HEK293 (cell line): ENCODE results near the gene CDCA5.

Experiments used
- CTCF ChIA-PET: fragments of 350-600 bp; formaldehyde crosslinking; extraction: SDS; loops from one replicate; lab custom pipeline; 2021; ENCODE audit warnings: antibody characterized with exemption; lab: Yijun Ruan, JAX
- POLR2A ChIA-PET: fragments of 300-600 bp; formaldehyde crosslinking; extraction: SDS; loops from one replicate; lab custom pipeline; 2020; ENCODE audit warnings: antibody characterized with exemption, inconsistent platforms; lab: Yijun Ruan, JAX
- H3K27ac ChIP-seq: fragments of 200-500 bp; sonication (Bioruptor generic); 2 replicates; pipeline ENCODE4 v1.5.1; 2014; ENCODE audit warnings: low read depth, low read length, control low read depth, inconsistent platforms; ENCODE audit errors: extremely low read depth
- H3K36me3 ChIP-seq, 2 experiments: fragments of 200-500 bp in 1 of 2; sonication (Bioruptor generic) in 1 of 2; 1 replicate in 1 of 2; 2 replicates in 1 of 2; pipeline ENCODE4 v1.5.1; 2014 to 2017; ENCODE audit warnings: inconsistent platforms in 2 of 2, low read length in 2 of 2; ENCODE audit not compliant: control insufficient read depth in 2 of 2, insufficient read depth in 1 of 2
- H3K4me1 ChIP-seq: fragments of 200-500 bp; sonication (Bioruptor generic); 2 replicates; pipeline ENCODE4 v1.5.1; 2014; ENCODE audit warnings: mild to moderate bottlenecking, low read length, inconsistent platforms; ENCODE audit not compliant: control insufficient read depth, insufficient read depth
- H3K4me3 ChIP-seq: 2 replicates; pipeline ENCODE4 v1.5.1; 2011; ENCODE audit warnings: low read depth, mild to moderate bottlenecking, control low read depth, low read length, moderate library complexity
- H3K9me3 ChIP-seq: fragments of 200-500 bp; sonication (Bioruptor generic); 2 replicates; pipeline ENCODE4 v1.5.1; 2014; ENCODE audit warnings: low read depth, low read length, inconsistent platforms; ENCODE audit not compliant: control insufficient read depth, insufficient read depth
- CTCF ChIP-seq: fragments of 450-650 bp; formaldehyde crosslinking; IDR thresholded peaks from 2 replicates; pipeline ENCODE4 v1.5.1; 2016; ENCODE audit warnings: missing biosample characterization, missing genetic modification characterization
- IKZF3 ChIP-seq: fragments of 450-650 bp; IDR thresholded peaks from 2 replicates; pipeline ENCODE4 v1.5.0; 2018; ENCODE audit warnings: missing biosample characterization, mild to moderate bottlenecking, missing genetic modification characterization, moderate library complexity
- KLF16 ChIP-seq: fragments of 450-650 bp; formaldehyde crosslinking; IDR thresholded peaks from 2 replicates; pipeline ENCODE4 v1.5.1; 2017; ENCODE audit warnings: missing biosample characterization, missing genetic modification characterization
- PRDM1 ChIP-seq: fragments of 450-650 bp; formaldehyde crosslinking; IDR thresholded peaks from 2 replicates; pipeline ENCODE4; 2016; ENCODE audit warnings: missing biosample characterization, missing genetic modification characterization
- SP3 ChIP-seq: fragments of 450-650 bp; formaldehyde crosslinking; IDR thresholded peaks from 2 replicates; pipeline ENCODE4 v1.5.1; 2016; ENCODE audit warnings: missing biosample characterization, missing genetic modification characterization
- YY2 ChIP-seq: fragments of 450-650 bp; formaldehyde crosslinking; IDR thresholded peaks from 2 replicates; pipeline ENCODE4 v1.5.1; 2016; ENCODE audit warnings: missing biosample characterization, missing genetic modification characterization
- ZBTB1 ChIP-seq: fragments of 450-650 bp; formaldehyde crosslinking; IDR thresholded peaks from 2 replicates; pipeline ENCODE4 v1.5.1; 2016; ENCODE audit warnings: missing biosample characterization, missing genetic modification characterization
- ZBTB17 ChIP-seq: fragments of 450-650 bp; formaldehyde crosslinking; IDR thresholded peaks from 2 replicates; pipeline ENCODE4 v1.5.1; 2016; ENCODE audit warnings: missing biosample characterization, missing genetic modification characterization
- ZBTB20 ChIP-seq: fragments of 450-650 bp; formaldehyde crosslinking; IDR thresholded peaks from 2 replicates; pipeline ENCODE4 v1.5.1; 2016; ENCODE audit warnings: missing biosample characterization, missing genetic modification characterization
- ZBTB21 ChIP-seq: fragments of 450-650 bp; formaldehyde crosslinking; IDR thresholded peaks from 2 replicates; pipeline ENCODE4 v1.5.1; 2017; ENCODE audit warnings: missing biosample characterization, missing genetic modification characterization
- ZNF133 ChIP-seq: fragments of 450-650 bp; formaldehyde crosslinking; IDR thresholded peaks from 2 replicates; pipeline ENCODE4 v1.5.1; 2016; ENCODE audit warnings: missing biosample characterization, missing genetic modification characterization
- ZNF155 ChIP-seq: fragments of 450-650 bp; formaldehyde crosslinking; IDR thresholded peaks from 2 replicates; pipeline ENCODE4 v1.5.1; 2016; ENCODE audit warnings: missing biosample characterization, missing genetic modification characterization
- ZNF175 ChIP-seq: fragments of 450-650 bp; formaldehyde crosslinking; IDR thresholded peaks from 2 replicates; pipeline ENCODE4 v1.5.1; 2016; ENCODE audit warnings: missing biosample characterization, missing genetic modification characterization
- ZNF223 ChIP-seq: fragments of 450-650 bp; formaldehyde crosslinking; IDR thresholded peaks from 2 replicates; pipeline ENCODE4 v1.5.1; 2016; ENCODE audit warnings: missing biosample characterization, missing genetic modification characterization
- ZNF248 ChIP-seq: fragments of 450-650 bp; formaldehyde crosslinking; IDR thresholded peaks from 2 replicates; pipeline ENCODE4 v1.5.1; 2017; ENCODE audit warnings: missing biosample characterization, missing genetic modification characterization
- ZNF394 ChIP-seq: fragments of 450-650 bp; formaldehyde crosslinking; IDR thresholded peaks from 2 replicates; pipeline ENCODE4 v1.5.1; 2016; ENCODE audit warnings: missing biosample characterization, missing genetic modification characterization, mild to moderate bottlenecking, moderate library complexity, borderline replicate concordance
- ZNF560 ChIP-seq: fragments of 450-650 bp; formaldehyde crosslinking; IDR thresholded peaks from 2 replicates; pipeline ENCODE4 v1.5.1; 2017; ENCODE audit warnings: missing biosample characterization, missing genetic modification characterization, borderline replicate concordance
- ZNF692 ChIP-seq: fragments of 450-650 bp; formaldehyde crosslinking; IDR thresholded peaks from 2 replicates; pipeline ENCODE4 v1.5.1; 2016; ENCODE audit warnings: missing biosample characterization, missing genetic modification characterization
- ZNF707 ChIP-seq: fragments of 450-650 bp; formaldehyde crosslinking; IDR thresholded peaks from 2 replicates; pipeline ENCODE4 v1.5.1; 2016; ENCODE audit warnings: missing biosample characterization, missing genetic modification characterization
- ZNF843 ChIP-seq: fragments of 450-650 bp; formaldehyde crosslinking; IDR thresholded peaks from 2 replicates; pipeline ENCODE4 v1.5.1; 2016; ENCODE audit warnings: missing biosample characterization, missing genetic modification characterization
- TF ChIP-seq, protein P1 (sequence below): fragments of 450-650 bp; formaldehyde crosslinking; IDR thresholded peaks from 2 replicates; pipeline ENCODE4 v1.5.1; 2016; ENCODE audit warnings: missing biosample characterization, missing genetic modification characterization
- TF ChIP-seq, protein P2 (sequence below): fragments of 450-650 bp; formaldehyde crosslinking; optimal IDR thresholded peaks from 2 replicates; pipeline ENCODE3; 2016; ENCODE audit warnings: missing biosample characterization, mild to moderate bottlenecking, missing genetic modification characterization
- TF ChIP-seq, protein P3 (sequence below): fragments of 450-650 bp; formaldehyde crosslinking; IDR thresholded peaks from 2 replicates; pipeline ENCODE4 v1.5.1; 2016; ENCODE audit warnings: missing biosample characterization, missing genetic modification characterization

Gene CDCA5

DNA sequence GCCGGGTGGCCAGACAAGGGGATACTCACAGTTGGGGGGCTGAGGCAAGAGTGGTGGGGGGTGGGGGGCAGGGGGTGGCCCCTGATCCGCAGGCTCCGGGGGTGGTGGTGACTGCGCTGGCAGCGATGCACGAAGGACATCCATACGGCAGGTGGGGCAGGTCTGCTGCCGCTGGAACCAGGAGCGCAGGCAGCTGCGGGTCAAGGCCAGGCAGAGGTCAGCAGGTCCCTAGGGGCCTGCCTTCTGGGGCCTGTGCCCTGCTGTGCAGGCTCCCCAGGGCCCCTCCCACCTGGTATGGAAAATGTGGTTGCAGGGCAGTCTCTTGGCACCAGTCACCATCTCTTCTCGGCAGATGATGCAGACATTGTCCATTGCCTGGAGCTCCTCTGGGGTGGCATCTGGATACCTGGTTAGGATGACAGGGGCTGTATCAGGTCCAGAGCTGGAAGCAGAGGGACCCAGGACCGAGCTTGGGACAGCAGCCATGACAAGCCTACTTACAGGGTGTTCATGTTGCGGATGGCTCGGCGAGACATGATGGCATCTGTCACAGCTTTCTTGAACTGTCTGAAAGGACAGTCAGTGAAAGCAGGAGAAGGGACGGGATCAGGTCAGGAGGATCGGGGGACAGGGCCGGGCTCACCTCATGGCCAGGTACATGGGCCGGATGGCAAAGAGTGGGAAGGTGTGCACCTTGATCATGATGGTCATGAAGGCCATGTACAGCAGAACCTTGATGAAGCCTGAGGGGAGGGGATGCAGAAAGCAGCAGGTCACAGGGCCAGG, 47.0 kb upstream of the CDCA5 start:
- POLR2A ChIA-PET = interaction anchor here (0.8 to 2.5 kb wide), 2 partner anchors 9 to 131 kb away, joined by 3 to 24 read pairs; partner anchors contain the start of genes FAU, MRPL49 and POLA2
- H3K36me3 ChIP-seq = peaks cover 0 to 72% of the 10 kb centered on the region in 2 experiments; a peak in 1 of 3 replicates
- H3K9me3 ChIP-seq = no peaks in the 10 kb centered on the region
- no peaks in the 10 kb centered on the region; the same call in 1 of the 2 replicates for H3K4me1 ChIP-seq
- H3K4me3 ChIP-seq = no peak overlapping the region
- TF ChIP-seq ZBTB17 = no peak
- no peak for TF ChIP-seq IKZF3 (tag by site-specific recombination)
- TF ChIP-seq ZNF394 = no peak
- no peak for TF ChIP-seq ZBTB20 (tag by site-specific recombination)
- no peak for TF ChIP-seq ZNF692 (tag by site-specific recombination)
- TF ChIP-seq ZNF175 (tag by site-specific recombination) = no peak
- TF ChIP-seq SP3 (tag by site-specific recombination) = no peak
- CTCF ChIA-PET = interaction anchor here (1.0 kb wide), 1 partner anchor 9 kb away, joined by 3 read pairs; the partner anchor contains the start of genes FAU and MRPL49
- H3K27ac ChIP-seq = no peak overlapping the region

DNA sequence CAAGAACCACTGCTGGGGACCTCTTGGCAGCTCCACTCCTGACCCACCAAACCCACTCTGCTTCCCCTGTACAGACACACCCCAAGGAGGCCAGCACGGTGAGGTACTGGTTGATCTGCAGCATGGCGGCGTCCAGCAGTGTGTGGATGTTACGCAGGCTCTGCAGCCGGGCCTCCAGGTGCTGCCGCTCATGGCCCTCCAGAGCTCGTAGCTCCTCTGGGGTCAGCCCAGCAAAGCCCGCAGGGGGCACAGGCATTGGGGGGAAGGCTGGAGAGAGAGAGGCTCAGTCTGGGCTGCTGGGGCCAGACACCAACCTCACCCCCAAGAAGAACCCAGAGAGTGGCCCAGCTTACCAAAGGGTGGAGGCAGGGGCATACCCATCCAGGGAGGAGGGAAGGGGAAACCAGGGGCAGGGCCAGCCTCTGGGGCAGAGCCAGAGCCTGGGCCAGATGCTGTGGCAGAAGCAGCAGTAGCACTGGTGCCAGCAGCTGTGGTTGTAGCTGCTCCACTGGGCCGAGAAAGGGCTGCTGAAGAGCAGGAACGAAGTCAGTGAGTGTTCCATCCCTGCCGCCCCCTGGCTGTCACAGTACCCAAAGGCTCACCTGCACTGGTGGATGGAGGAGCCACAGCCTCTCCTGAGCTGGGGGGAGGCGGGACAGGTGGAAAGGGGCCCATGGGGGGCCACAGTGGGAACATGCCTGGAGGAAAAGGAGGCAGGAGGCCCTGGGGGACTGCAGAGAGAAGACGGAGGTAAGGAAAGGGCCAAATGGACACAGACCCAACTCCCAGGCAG, 46.0 kb upstream of the CDCA5 start:
- no peak overlapping the region for H3K4me3 ChIP-seq
- peaks cover 0 to 82% of the 10 kb centered on the region in 2 experiments; a peak in 1 of 3 replicates for H3K36me3 ChIP-seq
- H3K27ac ChIP-seq = no peak overlapping the region
- ChIA-PET POLR2A (interaction anchor here (2.0 to 2.5 kb wide), 2 partner anchors 8 to 52 kb away, joined by 7 to 24 read pairs; partner anchors contain the start of genes CAPN1, FAU and MRPL49), CTCF (interaction anchor here (0.7 kb wide), 1 partner anchor 19 kb away, joined by 5 read pairs; no protein-coding TSS in a partner anchor)
- no peaks in the 10 kb centered on the region; the same call in 1 of the 2 replicates for H3K4me1 ChIP-seq
- H3K9me3 ChIP-seq = no peaks in the 10 kb centered on the region
- TF ChIP-seq YY2 (tag by site-specific recombination) = no peak
- no peak for TF ChIP-seq ZNF133 (tag by site-specific recombination)
- no peak for TF ChIP-seq ZNF843 (tag by site-specific recombination)
- no peak for TF ChIP-seq ZNF707 (tag by site-specific recombination)
- no peak for TF ChIP-seq ZNF223 (tag by site-specific recombination)
- TF ChIP-seq CTCF (tag by site-specific recombination) = peak; percentile 20; the same call in 1 of the 2 replicates
- TF ChIP-seq ZNF560 = no peak
- TF ChIP-seq ZBTB1 (tag by site-specific recombination) = no peak
- TF ChIP-seq, protein P1, sequence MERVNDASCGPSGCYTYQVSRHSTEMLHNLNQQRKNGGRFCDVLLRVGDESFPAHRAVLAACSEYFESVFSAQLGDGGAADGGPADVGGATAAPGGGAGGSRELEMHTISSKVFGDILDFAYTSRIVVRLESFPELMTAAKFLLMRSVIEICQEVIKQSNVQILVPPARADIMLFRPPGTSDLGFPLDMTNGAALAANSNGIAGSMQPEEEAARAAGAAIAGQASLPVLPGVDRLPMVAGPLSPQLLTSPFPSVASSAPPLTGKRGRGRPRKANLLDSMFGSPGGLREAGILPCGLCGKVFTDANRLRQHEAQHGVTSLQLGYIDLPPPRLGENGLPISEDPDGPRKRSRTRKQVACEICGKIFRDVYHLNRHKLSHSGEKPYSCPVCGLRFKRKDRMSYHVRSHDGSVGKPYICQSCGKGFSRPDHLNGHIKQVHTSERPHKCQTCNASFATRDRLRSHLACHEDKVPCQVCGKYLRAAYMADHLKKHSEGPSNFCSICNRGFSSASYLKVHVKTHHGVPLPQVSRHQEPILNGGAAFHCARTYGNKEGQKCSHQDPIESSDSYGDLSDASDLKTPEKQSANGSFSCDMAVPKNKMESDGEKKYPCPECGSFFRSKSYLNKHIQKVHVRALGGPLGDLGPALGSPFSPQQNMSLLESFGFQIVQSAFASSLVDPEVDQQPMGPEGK = no peak
- TF ChIP-seq ZNF155 = no peak
- TF ChIP-seq, protein P2, sequence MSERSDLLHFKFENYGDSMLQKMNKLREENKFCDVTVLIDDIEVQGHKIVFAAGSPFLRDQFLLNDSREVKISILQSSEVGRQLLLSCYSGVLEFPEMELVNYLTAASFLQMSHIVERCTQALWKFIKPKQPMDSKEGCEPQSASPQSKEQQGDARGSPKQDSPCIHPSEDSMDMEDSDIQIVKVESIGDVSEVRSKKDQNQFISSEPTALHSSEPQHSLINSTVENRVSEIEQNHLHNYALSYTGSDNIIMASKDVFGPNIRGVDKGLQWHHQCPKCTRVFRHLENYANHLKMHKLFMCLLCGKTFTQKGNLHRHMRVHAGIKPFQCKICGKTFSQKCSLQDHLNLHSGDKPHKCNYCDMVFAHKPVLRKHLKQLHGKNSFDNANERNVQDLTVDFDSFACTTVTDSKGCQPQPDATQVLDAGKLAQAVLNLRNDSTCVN (tag by site-specific recombination) = no peak
- TF ChIP-seq, protein P3, sequence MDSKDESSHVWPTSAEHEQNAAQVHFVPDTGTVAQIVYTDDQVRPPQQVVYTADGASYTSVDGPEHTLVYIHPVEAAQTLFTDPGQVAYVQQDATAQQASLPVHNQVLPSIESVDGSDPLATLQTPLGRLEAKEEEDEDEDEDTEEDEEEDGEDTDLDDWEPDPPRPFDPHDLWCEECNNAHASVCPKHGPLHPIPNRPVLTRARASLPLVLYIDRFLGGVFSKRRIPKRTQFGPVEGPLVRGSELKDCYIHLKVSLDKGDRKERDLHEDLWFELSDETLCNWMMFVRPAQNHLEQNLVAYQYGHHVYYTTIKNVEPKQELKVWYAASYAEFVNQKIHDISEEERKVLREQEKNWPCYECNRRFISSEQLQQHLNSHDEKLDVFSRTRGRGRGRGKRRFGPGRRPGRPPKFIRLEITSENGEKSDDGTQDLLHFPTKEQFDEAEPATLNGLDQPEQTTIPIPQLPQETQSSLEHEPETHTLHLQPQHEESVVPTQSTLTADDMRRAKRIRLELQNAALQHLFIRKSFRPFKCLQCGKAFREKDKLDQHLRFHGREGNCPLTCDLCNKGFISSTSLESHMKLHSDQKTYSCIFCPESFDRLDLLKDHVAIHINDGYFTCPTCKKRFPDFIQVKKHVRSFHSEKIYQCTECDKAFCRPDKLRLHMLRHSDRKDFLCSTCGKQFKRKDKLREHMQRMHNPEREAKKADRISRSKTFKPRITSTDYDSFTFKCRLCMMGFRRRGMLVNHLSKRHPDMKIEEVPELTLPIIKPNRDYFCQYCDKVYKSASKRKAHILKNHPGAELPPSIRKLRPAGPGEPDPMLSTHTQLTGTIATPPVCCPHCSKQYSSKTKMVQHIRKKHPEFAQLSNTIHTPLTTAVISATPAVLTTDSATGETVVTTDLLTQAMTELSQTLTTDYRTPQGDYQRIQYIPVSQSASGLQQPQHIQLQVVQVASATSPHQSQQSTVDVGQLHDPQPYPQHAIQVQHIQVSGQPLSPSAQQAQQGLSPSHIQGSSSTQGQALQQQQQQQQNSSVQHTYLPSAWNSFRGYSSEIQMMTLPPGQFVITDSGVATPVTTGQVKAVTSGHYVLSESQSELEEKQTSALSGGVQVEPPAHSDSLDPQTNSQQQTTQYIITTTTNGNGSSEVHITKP = no peak
- no peak for TF ChIP-seq ZBTB21 (tag by site-specific recombination)
- TF ChIP-seq KLF16 = no peak
- TF ChIP-seq PRDM1 = no peak
- TF ChIP-seq ZNF248 (tag by site-specific recombination) = no peak
